OCI-LY3 (cell line): ENCODE results near the gene NCF4.

Source experiments
- H2AFZ ChIP-seq: fragments of 200-600, 300-600 bp; shearing (Covaris generic); 2 replicates; pipeline ENCODE4 v1.6.0; 2014; ENCODE audit warnings: antibody characterized with exemption, low read depth, low read length
- H3K27ac ChIP-seq: fragments of 200-600, 300-600 bp; sonication (generic); 2 replicates; pipeline ENCODE4 v1.5.1; 2014; ENCODE audit warnings: mild to moderate bottlenecking, low read length, moderate library complexity, mixed read lengths
- H3K27me3 ChIP-seq: fragments of 200-600, 300-600 bp; sonication (generic); 2 replicates; pipeline ENCODE4 v1.6.1; 2014; ENCODE audit warnings: low read depth, low read length, mixed read lengths
- H3K36me3 ChIP-seq: fragments of 200-600, 300-600 bp; sonication (generic); replicated peaks from 2 replicates; pipeline ENCODE3; 2014; ENCODE audit warnings: low read depth, low read length, mixed read lengths
- H3K4me1 ChIP-seq: fragments of 300-600, 200-600 bp; sonication (generic); 2 replicates; pipeline ENCODE4 v1.6.1; 2014; ENCODE audit warnings: low read length, mixed read lengths
- H3K4me2 ChIP-seq: fragments of 200-600, 300-600 bp; sonication (generic); 2 replicates; pipeline ENCODE4 v1.6.1; 2014; ENCODE audit warnings: low read length, mixed read lengths
- H3K4me3 ChIP-seq: fragments of 300-600, 200-600 bp; sonication (generic); 2 replicates; pipeline ENCODE4 v1.5.1; 2014; ENCODE audit warnings: antibody characterized with exemption, mild to moderate bottlenecking, low read length, moderate library complexity
- H3K79me2 ChIP-seq: fragments of 300-600, 200-600 bp; shearing (Covaris generic); 2 replicates; pipeline ENCODE4 v1.6.1; 2014; ENCODE audit warnings: mild to moderate bottlenecking, low read length, mixed read lengths
- H3K9ac ChIP-seq: fragments of 300-600, 200-600 bp; shearing (Covaris generic); 2 replicates; pipeline ENCODE4 v1.6.0; 2014; ENCODE audit warnings: mild to moderate bottlenecking, low read length, moderate library complexity
- H3K9me3 ChIP-seq: fragments of 200-600, 300-600 bp; shearing (Covaris generic); 2 replicates; pipeline ENCODE4 v1.6.1; 2014; ENCODE audit warnings: low read length, mixed read lengths; ENCODE audit not compliant: insufficient read depth
- H4K20me1 ChIP-seq: fragments of 200-600, 300-600 bp; sonication (generic); 2 replicates; pipeline ENCODE4 v1.6.1; 2016; ENCODE audit warnings: low read length, mixed read lengths; ENCODE audit not compliant: insufficient read depth
- CTCF ChIP-seq: fragments of 200-600, 300-600 bp; sonication (generic); IDR thresholded peaks from 2 replicates; pipeline ENCODE4 v1.5.1; 2014; ENCODE audit warnings: antibody characterized with exemption, low read length, low read depth
- EZH2phosphoT487 ChIP-seq: fragments of 200-600 bp; shearing (Covaris generic); IDR thresholded peaks from 2 replicates; pipeline ENCODE4 v1.6.1; 2018; ENCODE audit warnings: antibody characterized with exemption, mixed run types, low read depth

NCF4 gene

GRCh38 chr22:36923131-36923788, 62.5 kb downstream of the NCF4 start:
- H3K9ac ChIP-seq: no peak overlapping the region
- H3K4me3 ChIP-seq: no peak overlapping the region
- no peak overlapping the region for H2AFZ ChIP-seq
- H3K27ac ChIP-seq: no peak overlapping the region
- TF ChIP-seq CTCF (no peak), EZH2phosphoT487 (no peak)
- H3K79me2 ChIP-seq: peaks cover 83% of the 10 kb centered on the region
- H4K20me1 ChIP-seq: peaks cover 32% of the 10 kb centered on the region; the same call in 1 of the 2 replicates
- peaks cover 90% of the 10 kb centered on the region for H3K36me3 ChIP-seq
- H3K27me3 ChIP-seq: no peaks in the 10 kb centered on the region
- peaks cover 43% of the 10 kb centered on the region for H3K4me1 ChIP-seq
- H3K9me3 ChIP-seq: peaks cover 6% of the 10 kb centered on the region; the same call in 1 of the 2 replicates
- no peak overlapping the region for H3K4me2 ChIP-seq

- Histone ChIP-seq H2AFZ (no peak overlapping the region), H3K9me3 (no peaks in the 10 kb centered on the region), H3K4me3 (no peak overlapping the region), H3K27me3 (no peaks in the 10 kb centered on the region), H3K79me2 (peaks cover 77% of the 10 kb centered on the region), H3K9ac (no peak overlapping the region), H4K20me1 (peaks cover 28% of the 10 kb centered on the region; the same call in 1 of the 2 replicates), H3K27ac (no peak overlapping the region), H3K4me1 (peaks cover 33% of the 10 kb centered on the region), H3K4me2 (no peak overlapping the region), H3K36me3 (peaks cover 90% of the 10 kb centered on the region)
- no peak for TF ChIP-seq CTCF
- no peak for TF ChIP-seq EZH2phosphoT487
These were observed 63.4 kb downstream of the NCF4 start for GRCh38 chr22:36924151-36924698.

- H3K4me3 ChIP-seq: no peak overlapping the region
- no peak overlapping the region for H2AFZ ChIP-seq
- TF ChIP-seq EZH2phosphoT487 (no peak), CTCF (no peak)
- peaks cover 23% of the 10 kb centered on the region; the same call in 1 of the 2 replicates for H4K20me1 ChIP-seq
- peaks cover 20% of the 10 kb centered on the region for H3K4me1 ChIP-seq
- peaks cover 66% of the 10 kb centered on the region for H3K79me2 ChIP-seq
- no peaks in the 10 kb centered on the region for H3K9me3 ChIP-seq
- no peak overlapping the region for H3K4me2 ChIP-seq
- no peak overlapping the region for H3K9ac ChIP-seq
- no peaks in the 10 kb centered on the region for H3K27me3 ChIP-seq
- no peak overlapping the region for H3K27ac ChIP-seq
- H3K36me3 ChIP-seq: peaks cover 93% of the 10 kb centered on the region
These were observed 64.8 kb downstream of the NCF4 start for GRCh38 chr22:36925388-36926290.

- peaks cover 62% of the 10 kb centered on the region for H3K79me2 ChIP-seq
- no peak for TF ChIP-seq CTCF
- no peak for TF ChIP-seq EZH2phosphoT487
- no peak overlapping the region for H3K4me3 ChIP-seq
- H3K36me3 ChIP-seq: peaks cover 94% of the 10 kb centered on the region
- H3K27me3 ChIP-seq: no peaks in the 10 kb centered on the region
- H3K27ac ChIP-seq: no peak overlapping the region
- H3K9ac ChIP-seq: no peak overlapping the region
- peaks cover 23% of the 10 kb centered on the region; the same call in 1 of the 2 replicates for H4K20me1 ChIP-seq
- H3K4me1 ChIP-seq: peaks cover 13% of the 10 kb centered on the region
- H3K4me2 ChIP-seq: no peak overlapping the region
- H2AFZ ChIP-seq: no peak overlapping the region
- no peaks in the 10 kb centered on the region for H3K9me3 ChIP-seq
These were observed 65.5 kb downstream of the NCF4 start for GRCh38 chr22:36926309-36926708.
